Stimulated activated CD4-positive, alpha-beta T cell treated with anti-CD3 and anti-CD28 coated beads, TNF-alpha, amount 100 ng/mL, for 4 hours (primary cell): ENCODE data around the gene NMUR1.
A peak's percentile ranks its signal among the peaks of the same experiment; 100 is the strongest.

Experiments used
- DNase-seq, 3 experiments: peaks; one replicate each; pipeline ENCODE4 v3.0.0-alpha.2; 2020; ENCODE audit warnings: low read depth in 3 of 3

Gene NMUR1

GRCh38 chr2:231526341-231527090 lies 3.7 kb downstream of the NMUR1 start:
- no peak for DNase-seq

GRCh38 chr2:231525248-231526163 lies 4.7 kb downstream of the NMUR1 start:
- no peak for DNase-seq

- DNase-seq, result no peak
Observed at GRCh38 chr2:231524477-231525247, 5.6 kb downstream of the NMUR1 start.

- no peak for DNase-seq
Observed at GRCh38 chr2:231523451-231524285, 6.6 kb downstream of the NMUR1 start.

GRCh38 chr2:231522418-231523180 lies 7.6 kb downstream of the NMUR1 start:
- DNase-seq, result no peak

- no peak for DNase-seq
Observed at GRCh38 chr2:231521443-231521842, 8.8 kb downstream of the NMUR1 start.

- no peak for DNase-seq
Observed at GRCh38 chr2:231519975-231520555, 10.2 kb downstream of the NMUR1 start.

GRCh38 chr2:231518771-231519170 lies 11.5 kb downstream of the NMUR1 start:
- DNase-seq, result no peak

GRCh38 chr2:231515603-231516002 lies 14.6 kb downstream of the NMUR1 start:
- DNase-seq, result no peak

GRCh38 chr2:231514951-231515297 lies 15.3 kb downstream of the NMUR1 start:
- DNase-seq, result no peak

- DNase-seq, result peak; percentile 91 to 98 (median 96)
Observed at GRCh38 chr2:231514225-231514950, 15.9 kb downstream of the NMUR1 start.

GRCh38 chr2:231513746-231514224 lies 16.5 kb downstream of the NMUR1 start:
- DNase-seq, result no peak

- no peak for DNase-seq
Observed at GRCh38 chr2:231512222-231512621, 18.0 kb downstream of the NMUR1 start.

GRCh38 chr2:231503766-231504165 lies 26.5 kb downstream of the NMUR1 start:
- no peak for DNase-seq

- no peak for DNase-seq
Observed at GRCh38 chr2:231502596-231502995, 27.6 kb downstream of the NMUR1 start.

- DNase-seq, result no peak
Observed at GRCh38 chr2:231497651-231498050, 32.6 kb downstream of the NMUR1 start.

GRCh38 chr2:231494669-231495068 lies 35.6 kb downstream of the NMUR1 start:
- no peak for DNase-seq

GRCh38 chr2:231490801-231491200 lies 39.4 kb downstream of the NMUR1 start:
- DNase-seq, result no peak

GRCh38 chr2:231489990-231490389 lies 40.3 kb downstream of the NMUR1 start:
- DNase-seq, result no peak
